Activated CD8-positive, alpha-beta memory T cell treated with anti-CD3 and anti-CD28 coated beads for 36 hours (primary cell): ENCODE measurements around the gene OTOS. TPM values are rescaled to one million over a fixed set of nuclear protein-coding genes. Genes with fewer than 3 reads are reported as not detected.

Experiments
- CTCF ChIA-PET: fragments of 350-600 bp; sonication (Branson Sonifier 250); formaldehyde crosslinking; loops from one replicate; lab custom pipeline; 2021; ENCODE audit warnings: antibody characterized with exemption; lab: Charles Lee
- POLR2A ChIA-PET: fragments of 350-600 bp; sonication (Branson Sonifier 250); formaldehyde crosslinking; loops from one replicate; lab custom pipeline; 2021; ENCODE audit warnings: antibody characterized with exemption; lab: Charles Lee
- total RNA-seq, 2 experiments: library from RNA; stranded (reverse); gene quantifications; one replicate each; pipeline ENCODE4 v1.2.3, GENCODE V29; 2021

Gene OTOS
- total RNA-seq, 2 experiments from 2014 or later: not detected

DNA sequence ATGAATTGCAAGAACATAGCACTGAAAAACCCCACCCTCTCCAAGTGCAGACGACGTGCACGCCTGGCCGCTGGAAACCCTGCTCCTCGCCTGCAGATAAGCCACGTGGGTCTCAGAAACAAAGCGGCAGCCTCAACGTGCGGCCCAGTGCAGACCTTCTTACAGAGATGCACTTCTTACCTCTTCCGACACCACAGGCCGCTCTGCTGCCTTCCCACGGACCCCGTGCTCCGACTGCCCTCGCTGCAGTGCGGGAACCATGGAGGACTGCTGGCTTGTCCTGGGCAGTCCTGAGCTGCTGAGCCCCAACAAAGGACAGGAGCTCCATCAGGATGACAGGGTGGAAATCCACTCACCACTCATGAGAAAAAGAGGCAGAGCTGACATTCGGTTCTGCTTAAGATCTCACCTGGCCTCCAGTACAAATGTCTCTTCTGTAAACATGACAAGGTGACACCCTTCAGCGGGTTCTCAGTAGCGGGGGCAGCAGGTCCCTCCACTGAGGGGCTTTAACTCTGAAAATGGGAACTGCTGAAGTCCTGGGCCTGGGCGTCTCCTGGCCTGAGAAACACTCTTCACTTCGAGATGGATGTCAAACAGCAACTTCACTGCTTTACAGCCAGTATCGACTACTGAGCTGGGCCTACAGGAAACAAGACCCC lies 10.6 kb downstream of the OTOS start:
- CTCF ChIA-PET: no interaction called here

DNA sequence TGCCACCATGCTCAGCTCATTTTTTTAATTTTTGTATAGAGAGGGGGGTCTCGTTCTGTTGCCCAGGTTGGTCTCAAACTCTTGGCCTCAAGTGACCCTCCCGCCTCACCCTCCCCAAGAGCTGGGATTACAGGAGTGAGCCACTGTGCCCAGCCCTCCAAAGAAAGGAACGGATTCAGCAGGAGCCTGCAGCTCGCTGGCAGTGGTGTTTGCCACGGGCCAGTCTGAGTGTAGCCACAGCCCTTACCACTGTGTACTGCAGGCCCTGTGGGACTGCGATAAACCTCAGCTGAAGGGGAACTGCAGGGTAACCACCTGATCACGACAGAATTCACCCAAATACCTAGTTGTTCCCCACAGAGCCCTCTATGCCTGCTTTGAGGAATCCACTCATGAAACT lies 11.1 kb downstream of the OTOS start:
- CTCF ChIA-PET: interaction anchor here (1.9 kb wide), 1 partner anchor 14 kb away, joined by 6 read pairs; no protein-coding TSS in a partner anchor
- POLR2A ChIA-PET: interaction anchor here (0.6 kb wide), 1 partner anchor 123 kb away, joined by 3 read pairs; no protein-coding TSS in a partner anchor

More for the DNA sequence above, 10.6 kb downstream of the OTOS start:
- POLR2A ChIA-PET: no interaction called here

DNA sequence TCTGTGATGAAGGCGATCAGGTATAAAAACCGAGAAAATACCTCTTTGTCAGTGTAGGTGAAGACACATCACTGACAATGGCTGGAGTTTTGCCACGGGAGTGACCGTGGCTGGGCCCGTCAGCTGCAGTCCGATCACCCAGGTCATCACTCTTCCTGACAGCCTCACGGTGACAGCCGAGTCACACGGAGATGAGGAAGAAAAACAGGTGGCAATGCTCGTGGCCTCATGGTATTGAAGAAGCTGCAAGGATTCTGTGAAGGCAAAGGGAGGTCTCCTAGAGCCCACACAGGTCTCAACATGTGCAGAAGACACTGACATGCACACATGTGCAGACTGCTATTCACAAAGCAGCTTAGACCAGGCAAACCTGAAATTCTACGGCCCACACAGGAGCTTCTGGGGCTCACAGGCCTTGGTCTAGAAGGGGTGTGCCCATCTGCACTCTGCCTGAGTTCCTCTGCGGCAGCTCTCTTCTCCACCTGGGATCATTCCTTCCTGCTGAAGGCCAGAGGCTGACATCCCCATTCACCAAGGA lies 11.8 kb downstream of the OTOS start:
- POLR2A ChIA-PET: interaction anchor here (0.6 kb wide), 1 partner anchor 122 kb away, joined by 3 read pairs; no protein-coding TSS in a partner anchor
- CTCF ChIA-PET: interaction anchor here (1.9 kb wide), 1 partner anchor 15 kb away, joined by 6 read pairs; no protein-coding TSS in a partner anchor

DNA sequence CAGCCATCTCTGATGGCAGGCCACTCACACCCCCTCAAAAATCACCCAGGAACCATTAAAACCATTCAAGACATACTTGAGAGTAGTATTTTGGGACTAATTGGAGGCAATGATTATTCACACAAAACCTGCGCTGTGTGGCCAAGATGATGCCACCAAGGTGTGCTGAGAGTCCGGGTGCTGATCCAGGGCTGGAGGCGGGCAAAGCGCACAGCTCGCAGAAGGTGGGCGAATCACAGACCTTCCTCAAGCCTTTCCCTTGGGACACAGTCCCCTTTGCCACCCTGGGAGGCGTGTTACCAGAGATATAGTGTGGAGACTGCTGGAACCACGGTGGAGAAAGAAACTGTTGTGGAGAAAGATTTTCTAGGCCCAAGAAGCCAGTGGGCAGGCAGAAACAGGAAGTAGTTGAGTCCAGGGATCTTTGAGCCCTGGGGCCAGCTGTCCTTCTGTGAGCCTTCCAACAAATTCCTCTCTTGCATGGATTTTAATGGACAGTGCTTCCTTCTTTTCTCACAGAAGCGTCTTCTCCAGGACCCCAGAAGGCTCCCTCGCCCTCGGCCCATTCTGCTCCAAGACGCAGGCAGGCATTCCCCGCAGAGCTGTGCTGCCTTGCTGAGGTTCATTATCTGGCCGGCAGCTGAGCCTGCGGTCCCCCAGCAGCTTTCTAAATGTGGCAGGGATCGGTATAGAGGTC lies 12.4 kb downstream of the OTOS start:
- POLR2A ChIA-PET: no interaction called here
- CTCF ChIA-PET: interaction anchor here (1.9 kb wide), 1 partner anchor 16 kb away, joined by 6 read pairs; no protein-coding TSS in a partner anchor

DNA sequence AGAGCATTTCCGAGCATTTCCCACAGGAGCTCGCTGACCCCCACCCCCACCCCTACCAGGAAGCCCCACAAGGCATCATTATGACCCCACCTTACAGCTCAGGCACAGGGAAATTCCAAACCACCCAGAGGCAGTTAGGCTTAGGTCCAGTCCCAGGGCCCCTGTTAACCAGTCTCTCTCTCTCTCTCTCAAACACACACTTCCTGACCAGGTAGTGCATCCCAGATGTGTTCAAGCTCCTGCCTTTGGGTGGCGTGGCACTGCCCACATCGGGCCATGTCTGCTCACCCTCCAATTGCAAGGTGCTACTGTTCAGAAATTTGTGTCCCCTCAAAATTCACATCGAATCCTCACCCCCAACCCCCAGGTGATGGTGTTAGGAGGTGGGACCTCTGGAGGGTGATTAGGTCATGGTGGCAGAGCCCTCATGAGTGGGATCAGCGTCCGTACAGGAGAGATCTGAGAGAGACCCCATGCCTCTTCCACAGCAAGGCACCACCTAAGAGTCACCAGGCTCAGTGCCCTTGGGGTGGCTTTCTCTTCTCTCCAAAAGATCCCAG lies 13.2 kb downstream of the OTOS start:
- ChIA-PET CTCF (interaction anchor here (1.9 kb wide), 1 partner anchor 16 kb away, joined by 6 read pairs; no protein-coding TSS in a partner anchor), POLR2A (no interaction called here)

DNA sequence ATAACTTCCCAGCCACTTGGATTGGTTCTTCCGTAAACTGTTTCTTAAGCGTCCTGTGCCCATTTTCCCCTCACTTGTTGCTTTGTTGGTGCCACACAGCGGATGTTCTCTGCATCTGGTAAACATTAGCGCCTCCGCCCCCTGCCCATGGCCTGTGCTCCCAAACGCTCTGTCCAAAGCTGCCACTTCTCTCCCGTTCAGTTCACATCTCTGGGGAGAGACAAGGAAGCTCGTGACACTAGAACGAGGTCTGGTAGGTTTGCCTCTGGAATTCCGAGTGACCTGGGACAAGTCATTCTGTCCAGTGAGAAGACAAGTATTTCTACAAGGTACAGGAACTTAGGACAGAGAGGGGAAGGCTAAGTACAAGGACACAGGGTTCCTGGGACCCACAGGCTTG lies 13.7 kb downstream of the OTOS start:
- POLR2A ChIA-PET: no interaction called here
- CTCF ChIA-PET: no interaction called here

DNA sequence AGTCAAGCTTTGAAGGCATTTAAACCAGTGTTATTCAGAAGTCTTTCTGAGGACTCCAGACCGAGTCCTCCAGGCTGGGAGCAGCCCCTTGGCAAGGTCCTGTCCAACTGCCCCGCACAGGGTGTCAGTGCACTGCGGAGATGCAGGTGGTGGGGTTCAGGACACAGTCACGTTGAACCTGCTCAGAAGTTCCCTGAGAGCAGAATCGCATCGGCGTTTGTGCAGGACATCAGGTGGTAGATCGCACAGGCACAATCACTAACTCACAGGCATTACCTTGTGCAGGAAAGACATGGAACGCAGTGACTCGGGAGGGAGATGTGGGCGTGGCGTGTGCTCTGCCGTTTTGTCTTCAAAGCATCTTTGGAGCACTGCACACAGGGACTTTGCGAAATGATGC lies 14.7 kb downstream of the OTOS start:
- ChIA-PET CTCF (no interaction called here), POLR2A (no interaction called here)

DNA sequence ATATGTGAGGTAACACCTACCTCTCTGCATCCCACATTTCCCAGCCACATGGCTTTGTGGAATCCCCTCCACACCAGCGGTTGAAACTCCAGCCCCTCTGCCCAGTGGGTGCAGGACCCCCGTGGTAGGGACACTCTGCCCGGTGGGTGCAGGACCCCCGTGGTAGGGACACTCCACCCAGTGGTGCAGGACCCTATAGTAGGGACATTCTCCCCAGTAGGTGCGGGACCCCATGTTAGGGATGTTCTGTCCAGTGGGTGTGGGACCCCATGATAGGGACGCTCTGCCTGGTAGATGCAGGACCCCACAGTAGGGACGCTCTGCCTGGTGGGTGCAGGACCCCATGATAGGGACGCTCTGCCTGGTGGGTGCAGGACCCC lies 15.8 kb downstream of the OTOS start:
- ChIA-PET POLR2A (no interaction called here), CTCF (no interaction called here)

DNA sequence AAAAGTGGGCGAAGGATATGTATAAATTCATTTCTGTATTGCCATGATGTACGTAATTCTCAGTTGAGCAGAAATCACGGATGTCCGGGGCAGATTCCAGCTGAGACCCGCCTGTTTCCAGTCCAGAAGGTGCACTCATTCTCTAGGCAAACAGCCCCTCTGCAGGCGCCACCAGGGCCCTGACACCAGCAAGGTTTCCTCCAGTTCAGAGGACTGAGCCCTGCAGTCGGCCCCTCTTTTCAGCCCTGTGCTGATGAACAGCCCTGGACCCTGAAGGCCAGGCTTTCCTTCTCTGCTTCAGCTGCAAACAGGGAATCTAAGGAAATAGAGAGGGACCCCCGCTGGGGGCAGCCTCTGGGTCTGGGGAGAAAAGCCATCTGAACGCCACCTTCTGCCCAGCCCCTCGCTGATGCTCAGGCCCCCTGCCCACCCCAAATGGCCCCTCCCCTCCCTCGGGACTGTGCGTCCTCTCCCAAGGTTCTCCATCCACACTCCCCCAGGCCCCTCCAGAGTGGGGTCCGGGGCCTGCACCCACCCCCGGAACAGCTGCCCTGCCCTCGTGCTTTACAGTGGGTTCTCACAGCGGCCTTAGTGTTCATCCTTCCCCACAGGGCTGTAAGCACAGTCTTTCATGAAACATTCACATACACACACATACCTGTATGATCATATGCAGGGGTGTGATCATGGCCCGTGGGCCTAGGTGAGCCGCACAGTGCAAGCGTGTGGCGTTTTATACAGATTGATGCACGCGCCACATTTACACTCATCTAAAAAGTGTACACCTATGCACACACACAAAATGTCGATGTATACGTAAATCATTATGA lies 16.4 kb downstream of the OTOS start:
- CTCF ChIA-PET: no interaction called here

DNA sequence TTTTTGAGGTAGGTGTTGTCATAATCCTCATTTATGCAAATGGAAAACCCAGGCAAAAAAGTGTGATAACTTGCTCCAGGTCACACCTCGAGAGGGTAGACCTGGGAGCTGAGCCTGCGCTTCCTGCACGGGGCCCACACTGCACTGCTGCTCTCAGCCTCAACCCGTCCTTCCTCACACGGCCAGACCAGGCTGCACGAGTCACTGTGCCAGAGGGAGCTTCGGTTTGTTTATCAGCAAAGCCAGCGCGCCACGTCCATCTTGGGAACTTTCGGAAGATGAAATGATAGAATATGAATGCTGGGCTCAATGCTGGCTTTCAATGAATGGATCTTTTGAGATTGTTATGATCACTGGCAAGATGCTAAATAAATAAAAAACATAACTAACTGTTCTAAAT lies 18.8 kb downstream of the OTOS start:
- ChIA-PET CTCF (no interaction called here), POLR2A (no interaction called here)

More for the DNA sequence above, 16.4 kb downstream of the OTOS start:
- POLR2A ChIA-PET: no interaction called here

DNA sequence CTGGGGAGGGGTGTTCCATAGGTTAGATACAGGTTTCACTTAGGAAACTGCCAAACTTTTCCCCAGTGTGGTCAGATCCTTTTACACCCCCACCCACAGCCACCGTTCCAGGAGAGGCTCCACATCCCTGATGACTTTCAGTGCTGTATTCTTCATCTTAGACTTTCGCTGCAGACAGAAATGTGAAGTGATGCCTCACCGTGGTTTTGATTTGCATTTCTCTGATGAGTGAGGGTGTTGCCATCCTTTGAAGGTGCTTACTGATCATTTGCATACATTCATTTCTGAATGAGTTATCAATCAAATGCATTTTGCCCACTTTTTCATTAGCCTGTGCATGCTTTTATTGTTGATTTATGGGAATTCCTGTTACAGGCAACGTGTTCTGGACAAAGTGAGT lies 19.3 kb downstream of the OTOS start:
- ChIA-PET CTCF (interaction anchor here (0.6 kb wide), 1 partner anchor 24 kb away, joined by 3 read pairs; no protein-coding TSS in a partner anchor), POLR2A (no interaction called here)

DNA sequence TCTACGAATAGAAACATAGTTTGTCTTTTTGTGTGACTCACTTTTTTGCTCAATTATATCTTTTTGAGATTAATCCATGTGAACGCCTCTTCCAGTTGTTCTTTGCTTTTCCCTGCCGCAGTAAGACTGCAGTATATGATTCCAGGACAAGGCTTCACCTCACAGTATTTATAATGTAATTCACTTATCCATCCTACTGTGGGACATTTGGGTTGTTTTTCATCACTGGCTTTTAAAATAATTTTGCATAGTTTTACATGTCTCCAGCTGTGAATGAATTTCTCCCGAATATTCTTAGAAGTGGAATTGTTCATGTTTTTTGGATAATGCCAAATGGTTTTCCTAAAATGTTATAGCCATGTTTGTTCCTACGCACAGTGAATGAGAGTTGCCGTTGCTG lies 26.2 kb downstream of the OTOS start:
- POLR2A ChIA-PET: no interaction called here
- CTCF ChIA-PET: interaction anchor here (2.1 kb wide), 1 partner anchor 29 kb away, joined by 5 read pairs; no protein-coding TSS in a partner anchor

DNA sequence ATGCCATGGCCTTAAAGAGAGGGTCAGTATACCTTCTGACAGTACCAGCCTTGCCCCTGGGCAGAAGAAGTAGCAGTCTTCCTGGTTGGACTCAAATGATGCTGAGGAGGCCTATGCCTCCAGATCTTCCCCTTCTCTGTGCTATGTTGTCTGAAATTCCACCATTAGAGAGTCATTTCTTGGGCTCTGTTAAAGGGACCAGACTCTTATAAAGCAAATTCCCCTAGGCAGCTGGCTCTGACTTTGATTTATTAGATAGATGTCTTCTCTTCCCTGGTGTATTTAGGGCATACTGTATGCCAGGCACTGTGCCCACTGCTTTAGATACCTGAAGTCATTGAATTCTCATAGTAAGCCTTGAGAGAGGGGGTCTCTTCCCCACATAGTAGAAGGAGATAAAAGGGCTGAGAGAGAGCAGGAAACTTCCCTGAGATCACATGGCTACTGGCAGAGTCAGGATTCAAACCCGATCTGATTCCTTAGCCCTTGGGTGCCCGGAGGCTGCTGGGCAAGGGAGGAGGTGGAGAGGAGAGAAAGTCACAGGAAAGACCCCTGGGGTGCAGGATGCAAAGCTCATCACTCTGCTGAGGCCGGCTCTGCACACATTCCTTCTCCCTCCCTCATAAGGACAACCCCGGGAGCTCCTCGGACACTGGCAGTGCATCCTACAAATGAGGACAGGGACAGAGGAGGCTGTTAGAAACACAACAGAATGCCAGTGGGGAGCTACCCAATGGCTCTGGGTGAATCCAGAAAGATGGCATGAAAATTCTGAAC lies 27.4 kb downstream of the OTOS start:
- ChIA-PET POLR2A (no interaction called here), CTCF (no interaction called here)

DNA sequence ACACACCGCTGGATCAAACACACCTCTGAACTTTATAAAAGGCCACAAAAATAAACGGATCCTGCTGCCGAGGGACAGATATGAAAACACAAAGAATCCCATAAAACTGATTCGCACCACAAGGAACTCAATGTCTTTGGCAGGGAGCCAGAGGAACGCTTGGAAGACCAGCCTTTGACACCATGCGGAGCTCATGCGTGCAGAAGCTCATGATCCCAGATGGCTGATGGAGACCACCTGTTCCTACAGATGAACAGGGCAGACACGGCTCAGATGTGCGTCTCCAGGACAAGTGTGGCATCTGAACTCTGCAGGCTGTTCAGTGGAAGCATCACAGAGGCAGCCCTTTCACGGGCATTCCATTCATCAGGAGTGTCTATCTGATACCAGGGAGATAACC lies 29.2 kb downstream of the OTOS start:
- ChIA-PET POLR2A (no interaction called here), CTCF (no interaction called here)

DNA sequence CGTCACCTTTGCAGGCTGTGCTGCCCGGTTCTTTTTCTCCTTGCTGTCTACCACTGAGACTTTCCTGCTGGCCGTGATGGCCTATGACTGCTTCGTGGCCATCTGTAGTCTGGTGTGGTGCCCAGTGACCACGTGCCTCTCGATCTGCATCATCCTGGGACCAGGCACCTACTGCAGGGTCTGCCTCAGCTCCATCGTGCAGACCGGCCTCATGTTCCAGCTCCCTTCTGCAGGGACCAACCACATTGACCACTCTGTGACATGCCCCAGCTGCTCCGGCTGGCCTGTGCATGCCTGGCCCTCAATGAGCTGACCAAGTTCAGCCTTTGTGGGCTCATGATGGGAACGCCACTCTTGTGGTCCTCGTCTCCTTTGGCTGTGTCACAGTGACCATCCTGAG lies 31.1 kb downstream of the OTOS start:
- POLR2A ChIA-PET: no interaction called here
- CTCF ChIA-PET: no interaction called here

DNA sequence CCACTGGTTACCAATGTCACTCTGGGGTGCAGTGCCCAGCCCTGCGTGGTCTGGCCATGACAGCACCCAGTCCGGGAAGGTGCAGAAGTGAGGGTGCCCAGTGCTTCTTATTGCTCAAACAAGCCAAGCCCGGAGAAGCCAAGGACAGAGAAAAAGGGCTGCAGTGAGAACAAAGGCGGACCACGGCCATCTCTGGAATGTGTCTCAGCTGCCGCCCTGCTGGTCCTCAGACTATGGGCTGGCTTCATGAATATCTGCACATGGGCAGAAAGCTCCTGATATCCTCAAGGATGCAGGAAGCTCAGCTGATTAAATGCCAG lies 33.0 kb downstream of the OTOS start:
- POLR2A ChIA-PET: no interaction called here
- CTCF ChIA-PET: no interaction called here

DNA sequence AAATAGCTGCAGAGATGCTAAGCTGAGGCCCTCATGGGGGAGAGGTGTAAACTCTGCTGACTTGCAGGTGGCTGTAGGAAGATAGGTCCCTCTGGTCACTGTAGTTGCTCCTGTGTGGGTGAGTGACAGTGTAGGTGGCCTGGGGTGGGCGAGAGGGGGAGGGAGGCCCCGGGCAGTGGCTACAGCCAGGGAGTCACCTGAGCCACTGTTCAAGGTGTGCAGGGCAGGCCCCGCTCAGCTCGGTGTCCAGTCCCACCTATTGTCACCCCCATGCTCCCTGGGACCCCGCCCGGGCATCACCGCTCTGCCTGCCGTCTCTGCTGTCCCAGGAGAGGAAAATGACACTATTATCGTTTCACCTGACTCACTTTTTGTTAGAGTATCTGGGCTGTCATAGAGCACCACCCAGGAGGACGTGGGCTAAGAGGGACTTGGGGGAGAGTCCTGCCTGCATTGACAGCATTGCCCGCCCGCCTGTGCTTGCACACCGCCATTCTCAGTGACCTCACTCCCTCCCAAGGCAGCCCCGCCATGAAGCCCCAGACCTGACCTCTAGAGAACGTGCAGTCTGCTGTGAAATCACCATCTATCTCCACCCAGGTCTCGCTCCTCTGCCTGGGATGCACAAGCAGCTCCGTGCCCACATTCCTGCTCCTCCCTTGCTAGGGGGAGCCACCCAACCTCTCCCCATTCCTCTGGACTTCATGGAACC lies 33.5 kb downstream of the OTOS start:
- CTCF ChIA-PET: no interaction called here

DNA sequence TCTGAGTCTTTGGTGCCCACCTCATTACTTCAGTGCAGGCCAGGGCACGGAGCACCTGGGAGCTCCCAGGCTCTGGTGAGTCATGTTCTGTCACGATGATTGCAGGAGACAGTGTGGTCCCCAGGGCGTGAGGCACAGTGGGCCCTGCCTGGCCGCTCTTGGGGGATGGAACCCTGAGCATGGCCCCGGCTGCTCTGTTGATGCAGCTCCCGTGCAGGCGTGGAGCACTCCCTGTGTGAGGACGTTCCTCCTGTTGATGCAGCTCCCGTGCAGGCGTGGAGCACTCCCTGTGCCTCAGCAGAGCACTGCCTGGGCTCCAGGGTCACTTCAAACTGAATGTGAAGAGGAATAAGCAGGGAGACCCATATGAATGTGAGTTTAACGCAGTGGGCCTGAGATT lies 34.5 kb downstream of the OTOS start:
- CTCF ChIA-PET: no interaction called here

More for the DNA sequence above, 33.5 kb downstream of the OTOS start:
- POLR2A ChIA-PET: no interaction called here

More for the DNA sequence above, 34.5 kb downstream of the OTOS start:
- POLR2A ChIA-PET: no interaction called here
